Measurements from ENCODE around the gene KRTAP9-8. TPM values are rescaled to one million over a fixed set of nuclear protein-coding genes. Genes with fewer than 3 reads are reported as not detected.
"Not testable (repeated sequence)": the region's sequence is repeated elsewhere in the genome, so short reads cannot be mapped to it uniquely, and the experiment has no call there.

Gene KRTAP9-8
- total and polyA plus RNA-seq, 9 donors = not detected

GRCh38 chr17:41226051-41226450, 11.7 kb upstream of the KRTAP9-8 start:
- H3K27ac ChIP-seq = no peak overlapping the region
- no peak for DNase-seq
- WGBS, 3 donors = 89 to 91% (median 91%) methylated on average over 6 of the region's 6 CpGs
- intact Hi-C loops (cut with DNase I) = no loop called here
- TF ChIP-seq EP300 (IDR thresholded peaks at IDR 0.05) (no peak), CTCF (IDR thresholded peaks at IDR 0.05) (no peak), POLR2A (IDR thresholded peaks at IDR 0.05) (no peak)
- H3K36me3 ChIP-seq = no peaks in the 10 kb centered on the region
- H3K9me3 ChIP-seq = no peaks in the 10 kb centered on the region
- no peaks in the 10 kb centered on the region for H3K4me1 ChIP-seq (ENCODE audit: insufficient read depth)
- no peaks in the 10 kb centered on the region for H3K27me3 ChIP-seq
- no peak overlapping the region for H3K4me3 ChIP-seq

- H3K27me3 ChIP-seq; H3K4me1 ChIP-seq (ENCODE audit: insufficient read depth); H3K4me3 ChIP-seq; intact Hi-C loops (cut with DNase I); H3K36me3 ChIP-seq; H3K9me3 ChIP-seq; H3K27ac ChIP-seq; DNase-seq: not testable (repeated sequence)
- 71 to 77% methylated on average over 3 of the region's 4 CpGs; no CpG with 5 or more reads in 1 of the 3 donors for WGBS, 3 donors
These were observed 11.2 kb upstream of the KRTAP9-8 start, which contains the start of gene KRTAP9-2 for GRCh38 chr17:41226598-41227095. Gene KRTAP9-2 (plus strand): TSS chr17:41226648. CDS start chr17:41226655, 7 bp downstream.

GRCh38 chr17:41230094-41230493, 7.7 kb upstream of the KRTAP9-8 start:
- no peaks in the 10 kb centered on the region for H3K4me1 ChIP-seq (ENCODE audit: insufficient read depth)
- TF ChIP-seq POLR2A (IDR thresholded peaks at IDR 0.05) (no peak), EP300 (IDR thresholded peaks at IDR 0.05) (no peak), CTCF (IDR thresholded peaks at IDR 0.05) (no peak)
- no peaks in the 10 kb centered on the region for H3K27me3 ChIP-seq
- H3K36me3 ChIP-seq = no peaks in the 10 kb centered on the region
- no peak overlapping the region for H3K4me3 ChIP-seq
- DNase-seq = no peak
- no peaks in the 10 kb centered on the region for H3K9me3 ChIP-seq
- H3K27ac ChIP-seq = no peak overlapping the region
- intact Hi-C loops (cut with DNase I) = no loop called here

GRCh38 chr17:41231731-41232130, 6.1 kb upstream of the KRTAP9-8 start:
- no peak overlapping the region for H3K4me3 ChIP-seq
- WGBS, 3 donors = 88 to 89% (median 89%) methylated on average over 6 of the region's 6 CpGs
- no peaks in the 10 kb centered on the region for H3K4me1 ChIP-seq (ENCODE audit: insufficient read depth)
- DNase-seq = no peak
- H3K9me3 ChIP-seq = no peaks in the 10 kb centered on the region
- H3K27ac ChIP-seq = no peak overlapping the region
- H3K36me3 ChIP-seq = no peaks in the 10 kb centered on the region
- TF ChIP-seq EP300 (IDR thresholded peaks at IDR 0.05) = no peak
- no peak for TF ChIP-seq CTCF (IDR thresholded peaks at IDR 0.05)
- no peak for TF ChIP-seq POLR2A (IDR thresholded peaks at IDR 0.05)
- intact Hi-C loops (cut with DNase I) = no loop called here
- H3K27me3 ChIP-seq = no peaks in the 10 kb centered on the region

GRCh38 chr17:41232399-41233105, 5.2 kb upstream of the KRTAP9-8 start, which contains the start of gene KRTAP9-3:
Gene KRTAP9-3 (plus strand): TSS chr17:41232449. CDS start chr17:41232502, 53 bp downstream.
- H3K4me3 ChIP-seq; H3K27me3 ChIP-seq; H3K9me3 ChIP-seq; intact Hi-C loops (cut with DNase I); H3K36me3 ChIP-seq; DNase-seq; H3K4me1 ChIP-seq (ENCODE audit: insufficient read depth); H3K27ac ChIP-seq: not testable (repeated sequence)
- 82 to 100% (median 88%) methylated on average over 1 of the region's 1 CpG for WGBS, 3 donors

GRCh38 chr17:41237116-41237515, 683 bp upstream of the KRTAP9-8 start:
- H3K9me3 ChIP-seq; H3K27ac ChIP-seq; DNase-seq; H3K36me3 ChIP-seq; H3K27me3 ChIP-seq; H3K4me3 ChIP-seq; H3K4me1 ChIP-seq (ENCODE audit: insufficient read depth); intact Hi-C loops (cut with DNase I): not testable (repeated sequence)
- WGBS, 3 donors = 72 to 78% (median 77%) methylated on average over 4 of the region's 4 CpGs

DNA sequence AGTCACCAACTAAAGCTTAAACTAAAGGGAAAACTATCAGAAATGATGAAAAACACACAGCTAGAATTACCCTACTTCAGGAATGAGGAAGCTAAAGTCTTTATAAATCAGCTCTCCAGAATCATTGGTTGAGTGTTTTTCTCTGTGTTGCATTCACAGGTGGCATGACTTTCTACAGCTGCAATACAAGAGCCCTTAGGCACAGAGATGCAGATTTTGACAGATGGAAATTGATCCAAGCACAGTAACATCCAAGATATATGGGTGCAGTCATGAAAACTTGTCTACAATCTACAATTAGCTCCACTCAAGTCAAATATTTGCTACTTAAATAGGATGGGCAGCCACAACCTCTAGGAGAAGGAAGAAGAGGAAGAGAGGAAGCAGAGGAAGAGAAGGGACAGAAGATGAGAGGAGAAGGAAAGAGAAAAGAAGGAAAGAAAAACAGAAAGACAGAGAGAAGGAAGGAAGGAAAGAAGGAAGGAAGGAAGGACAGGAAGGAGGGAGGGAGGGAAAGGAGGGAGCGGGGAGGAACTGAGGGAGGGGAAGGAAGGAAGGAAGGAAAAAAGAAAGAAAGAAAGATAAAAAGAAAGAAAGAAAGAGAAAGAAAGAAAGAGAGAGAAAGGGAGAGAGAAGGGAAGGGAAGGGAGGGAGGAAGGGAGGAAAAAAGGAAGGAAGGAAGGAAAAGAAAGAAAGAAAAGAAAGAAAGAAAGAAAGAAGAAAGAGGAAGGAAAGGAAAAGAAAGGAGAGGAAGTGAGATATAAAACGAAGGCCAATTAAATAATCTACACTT, 9.4 kb downstream of the KRTAP9-8 start:
- H3K4me1 ChIP-seq (ENCODE audit: insufficient read depth); intact Hi-C loops (cut with DNase I): not testable (repeated sequence)

GRCh38 chr17:41249637-41250240, 11.9 kb downstream of the KRTAP9-8 start, which contains the start of gene KRTAP9-4:
Gene KRTAP9-4 (plus strand): TSS chr17:41249687. CDS start chr17:41249721, 34 bp downstream.
- H3K27me3 ChIP-seq; H3K4me3 ChIP-seq; DNase-seq; H3K9me3 ChIP-seq; H3K4me1 ChIP-seq (ENCODE audit: insufficient read depth); H3K27ac ChIP-seq; intact Hi-C loops (cut with DNase I); H3K36me3 ChIP-seq: not testable (repeated sequence)
- WGBS, 3 donors = 70 to 78% (median 76%) methylated on average over 2 of the region's 2 CpGs

More for the DNA sequence above, 9.4 kb downstream of the KRTAP9-8 start:
- not testable (repeated sequence) for H3K36me3 ChIP-seq, H3K27ac ChIP-seq, H3K9me3 ChIP-seq, DNase-seq, H3K4me3 ChIP-seq, H3K27me3 ChIP-seq
- WGBS, 3 donors = 54 to 67% (median 61%) methylated on average over 2 of the region's 2 CpGs

All from ovary (tissue), 9 donors.